Endothelial cell (in vitro differentiated cells): Measurements from ENCODE around the gene METTL27. TPM values are rescaled to one million over a fixed set of nuclear protein-coding genes. Genes with fewer than 3 reads are reported as not detected.

ENCODE experiments used
- DNase-seq: peaks from one replicate; pipeline ENCODE4 v3.0.0; 2021; ENCODE audit warnings: low spot score
- H3K27ac Mint-ChIP-seq: one replicate; pipeline ENCODE4 v1.8.0; 2021; ENCODE audit warnings: mixed read lengths, inconsistent platforms; ENCODE audit not compliant: unreplicated experiment
- H3K27me3 Mint-ChIP-seq: one replicate; pipeline ENCODE4 v1.8.0; 2021; ENCODE audit warnings: mild to moderate bottlenecking, moderate library complexity, mixed read lengths, inconsistent platforms; ENCODE audit not compliant: unreplicated experiment
- H3K36me3 Mint-ChIP-seq: one replicate; pipeline ENCODE4 v1.8.0; 2021; ENCODE audit warnings: mild to moderate bottlenecking, low read depth, mixed read lengths, inconsistent platforms; ENCODE audit not compliant: unreplicated experiment
- H3K4me1 Mint-ChIP-seq: one replicate; pipeline ENCODE4 v1.8.0; 2021; ENCODE audit warnings: mild to moderate bottlenecking, mixed read lengths, inconsistent platforms; ENCODE audit not compliant: unreplicated experiment
- H3K4me3 Mint-ChIP-seq: one replicate; pipeline ENCODE4 v1.8.0; 2021; ENCODE audit warnings: mild to moderate bottlenecking, mixed read lengths, inconsistent platforms; ENCODE audit not compliant: unreplicated experiment
- H3K9me3 Mint-ChIP-seq: one replicate; pipeline ENCODE4 v1.8.0; 2021; ENCODE audit warnings: mixed read lengths, inconsistent platforms; ENCODE audit not compliant: unreplicated experiment
- CTCF ChIP-seq: fragments of 200-600 bp; sonication (generic); IDR thresholded peaks from one replicate; pipeline ENCODE4 v1.5.0; 2021; ENCODE audit warnings: antibody characterized with exemption; ENCODE audit not compliant: unreplicated experiment
- total RNA-seq: library from RNA; stranded (reverse); fragmentation: NEBNext Ultra II Directional; extraction: Animal tissue kit (Norgen Biotek cat#: 25700); gene quantifications from one replicate; pipeline ENCODE4 v1.2.1, GENCODE V29; 2021; ENCODE audit not compliant: unreplicated experiment

Gene METTL27
- total RNA-seq, 1 donor from 2014 or later: 6.1 TPM

- peaks cover 22% of the 10 kb centered on the region for H3K4me1 Mint-ChIP-seq
- H3K9me3 Mint-ChIP-seq: no peaks in the 10 kb centered on the region
- peak overlapping the region; percentile 23 for H3K4me3 Mint-ChIP-seq
- no peaks in the 10 kb centered on the region for H3K36me3 Mint-ChIP-seq
- TF ChIP-seq CTCF: no peak
- H3K27ac Mint-ChIP-seq: no peak overlapping the region
- DNase-seq: no peak
- peaks cover 14% of the 10 kb centered on the region for H3K27me3 Mint-ChIP-seq
Observed at GRCh38 chr7:73828107-73828803, 14.1 kb downstream of the METTL27 start.

GRCh38 chr7:73827567-73828106, 14.7 kb downstream of the METTL27 start:
- no peaks in the 10 kb centered on the region for H3K9me3 Mint-ChIP-seq
- H3K27me3 Mint-ChIP-seq: peaks cover 16% of the 10 kb centered on the region
- no peak for TF ChIP-seq CTCF
- no peak overlapping the region for H3K27ac Mint-ChIP-seq
- no peaks in the 10 kb centered on the region for H3K36me3 Mint-ChIP-seq
- DNase-seq: no peak
- peaks cover 26% of the 10 kb centered on the region for H3K4me1 Mint-ChIP-seq
- H3K4me3 Mint-ChIP-seq: no peak overlapping the region

DNA sequence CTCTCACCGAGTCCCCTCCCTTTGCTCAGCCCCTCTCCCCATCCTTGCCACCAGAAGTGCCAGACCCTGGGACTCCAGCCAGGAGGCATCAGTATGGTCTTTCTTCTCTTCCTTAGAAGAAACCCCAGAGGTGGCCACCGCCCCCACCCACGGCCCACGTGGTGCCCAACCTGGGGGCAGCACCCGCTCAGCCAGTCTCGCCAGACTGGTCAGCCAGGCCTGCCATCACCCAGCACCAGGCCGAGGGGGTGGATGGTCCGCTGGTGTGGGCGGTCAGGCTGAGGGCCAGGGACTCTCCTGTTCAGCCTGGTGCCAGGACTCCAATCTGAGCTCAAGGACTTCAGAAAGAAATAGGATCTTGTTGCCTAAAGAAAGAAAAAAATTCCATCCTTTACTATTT, 17.3 kb downstream of the METTL27 start:
- Mint-ChIP-seq H3K27me3 (peaks cover 18% of the 10 kb centered on the region), H3K36me3 (no peaks in the 10 kb centered on the region), H3K4me1 (peaks cover 26% of the 10 kb centered on the region), H3K9me3 (no peaks in the 10 kb centered on the region), H3K4me3 (no peak overlapping the region), H3K27ac (no peak overlapping the region)
- DNase-seq: no peak
- no peak for TF ChIP-seq CTCF

- no peaks in the 10 kb centered on the region for H3K36me3 Mint-ChIP-seq
- no peak overlapping the region for H3K27ac Mint-ChIP-seq
- H3K4me1 Mint-ChIP-seq: peaks cover 26% of the 10 kb centered on the region
- no peak for TF ChIP-seq CTCF
- no peak for DNase-seq
- H3K27me3 Mint-ChIP-seq: peaks cover 18% of the 10 kb centered on the region
- no peak overlapping the region for H3K4me3 Mint-ChIP-seq
- H3K9me3 Mint-ChIP-seq: no peaks in the 10 kb centered on the region
Observed at GRCh38 chr7:73823873-73824592, 18.3 kb downstream of the METTL27 start.

GRCh38 chr7:73823257-73823656, 19.1 kb downstream of the METTL27 start:
- TF ChIP-seq CTCF: no peak
- peak overlapping the region; percentile 33 for H3K4me3 Mint-ChIP-seq
- no peak for DNase-seq
- peaks cover 15% of the 10 kb centered on the region for H3K27me3 Mint-ChIP-seq
- no peak overlapping the region for H3K27ac Mint-ChIP-seq
- peaks cover 27% of the 10 kb centered on the region for H3K4me1 Mint-ChIP-seq
- no peaks in the 10 kb centered on the region for H3K36me3 Mint-ChIP-seq
- H3K9me3 Mint-ChIP-seq: no peaks in the 10 kb centered on the region
